HG03378 (cell line): Measurements from ENCODE around the gene SHTN1.

Experiments used
- ATAC-seq: cut with Tn5 transposase; IDR thresholded peaks from one replicate; pipeline ENCODE4 v1.9.1; 2021; ENCODE audit warnings: mild to moderate bottlenecking, moderate library complexity; ENCODE audit not compliant: unreplicated experiment

Gene SHTN1

GRCh38 chr10:116919706-116920105 lies 85.3 kb downstream of the SHTN1 start:
- ATAC-seq: no peak

GRCh38 chr10:116919164-116919563 lies 85.8 kb downstream of the SHTN1 start:
- ATAC-seq: no peak

DNA sequence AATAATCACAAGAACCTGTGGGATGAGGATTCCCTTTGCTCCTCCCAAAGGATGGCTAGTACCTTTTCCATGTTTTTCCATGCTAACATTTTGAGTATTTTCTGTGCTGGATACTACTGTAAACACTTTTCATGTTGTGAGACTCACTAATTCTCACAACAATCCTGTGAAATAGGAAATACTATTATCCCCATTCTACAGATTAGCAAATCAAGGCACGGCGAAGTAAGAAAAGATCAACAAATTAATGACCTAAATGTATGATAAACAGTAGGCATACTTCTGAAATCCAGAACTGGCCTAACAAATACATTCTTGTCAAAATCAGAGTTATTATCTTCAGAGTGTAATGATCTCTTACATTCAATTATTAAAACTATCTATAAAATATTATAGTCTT lies 86.4 kb downstream of the SHTN1 start:
- ATAC-seq: no peak

DNA sequence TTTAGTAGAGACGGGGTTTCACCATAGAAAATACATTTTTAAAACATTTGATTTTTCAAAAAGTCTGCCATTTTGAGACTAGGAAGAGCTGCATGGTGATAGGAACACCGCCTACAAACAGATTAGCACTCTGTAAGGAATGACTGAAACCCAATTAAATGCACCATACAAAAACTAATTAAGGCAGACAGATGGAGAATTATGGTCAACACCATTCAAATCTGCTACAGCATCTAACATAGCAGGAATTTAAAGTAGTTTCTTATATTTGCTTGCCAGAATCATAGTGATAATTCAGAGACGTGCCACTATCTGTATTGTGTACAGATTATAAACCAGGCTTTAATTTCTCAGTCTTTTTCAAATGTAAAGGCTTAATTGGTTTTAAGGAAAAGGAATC lies 87.5 kb downstream of the SHTN1 start:
- no peak for ATAC-seq

GRCh38 chr10:116915340-116915739 lies 89.6 kb downstream of the SHTN1 start:
- no peak for ATAC-seq

DNA sequence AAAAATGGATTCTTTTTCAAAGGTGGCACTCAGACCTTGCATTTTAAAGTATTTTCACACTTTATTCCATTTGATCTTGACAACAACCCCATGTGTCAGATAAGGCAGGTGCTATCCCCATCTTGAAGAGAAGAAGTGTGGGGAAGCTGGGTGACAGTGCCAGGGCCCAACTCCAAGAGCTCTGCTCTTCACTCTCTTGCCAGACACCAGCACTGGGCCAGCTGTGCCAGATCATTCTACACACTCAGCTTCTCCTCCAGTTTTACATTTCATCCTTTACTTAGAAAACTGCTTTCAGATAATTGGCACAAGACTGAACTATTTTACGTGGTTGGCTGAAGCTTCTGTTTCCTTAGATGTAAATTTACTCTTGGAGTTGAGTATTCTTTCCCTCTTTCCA lies 91.3 kb downstream of the SHTN1 start:
- ATAC-seq: no peak

DNA sequence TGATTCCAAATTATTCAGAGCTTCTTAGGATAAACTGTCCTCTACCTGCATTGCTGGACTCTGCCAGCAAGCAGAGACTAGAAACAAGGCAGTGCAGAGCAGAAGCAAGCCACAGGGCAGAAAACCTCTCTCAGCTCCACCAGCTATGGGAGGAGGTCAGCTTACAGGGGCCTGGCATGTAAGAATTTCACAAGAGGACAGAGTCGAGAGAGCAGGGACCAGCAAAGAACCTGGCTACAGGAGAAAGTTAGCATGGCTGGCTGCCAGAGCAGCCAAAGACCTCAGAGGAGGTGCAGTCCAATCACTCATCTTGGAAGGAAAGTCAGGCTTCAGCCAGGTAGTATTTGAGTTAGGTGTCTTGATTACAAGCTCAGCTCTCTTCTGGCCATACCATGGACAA lies 92.8 kb downstream of the SHTN1 start:
- no peak for ATAC-seq

GRCh38 chr10:116910910-116911309 lies 94.1 kb downstream of the SHTN1 start:
- no peak for ATAC-seq

GRCh38 chr10:116909307-116909706 lies 95.7 kb downstream of the SHTN1 start:
- no peak for ATAC-seq

- ATAC-seq: no peak
Measured at GRCh38 chr10:116907245-116907987, 97.6 kb downstream of the SHTN1 start.

GRCh38 chr10:116905845-116906210 lies 99.2 kb downstream of the SHTN1 start:
- ATAC-seq: no peak

- no peak for ATAC-seq
Measured at GRCh38 chr10:116899626-116900025, 105.4 kb downstream of the SHTN1 start.

DNA sequence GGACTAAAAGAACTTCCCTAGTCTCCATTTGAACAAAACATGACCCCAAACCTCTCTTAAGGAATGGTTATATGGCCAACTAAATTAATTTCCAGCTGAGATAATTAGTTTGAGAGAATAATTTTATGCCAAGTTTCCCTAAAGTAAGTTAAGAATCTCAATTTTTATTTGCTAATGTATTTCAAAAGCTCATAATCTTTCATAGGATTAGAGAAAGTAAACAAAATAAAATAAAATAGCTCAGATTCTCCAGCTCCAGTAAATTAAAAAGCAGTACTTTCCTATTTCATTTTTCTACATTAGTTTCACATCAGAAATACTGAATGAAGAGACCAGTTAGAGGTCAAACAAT lies 111.3 kb downstream of the SHTN1 start:
- ATAC-seq: no peak

- ATAC-seq: no peak
Measured at GRCh38 chr10:116892907-116893685, 111.9 kb downstream of the SHTN1 start.

DNA sequence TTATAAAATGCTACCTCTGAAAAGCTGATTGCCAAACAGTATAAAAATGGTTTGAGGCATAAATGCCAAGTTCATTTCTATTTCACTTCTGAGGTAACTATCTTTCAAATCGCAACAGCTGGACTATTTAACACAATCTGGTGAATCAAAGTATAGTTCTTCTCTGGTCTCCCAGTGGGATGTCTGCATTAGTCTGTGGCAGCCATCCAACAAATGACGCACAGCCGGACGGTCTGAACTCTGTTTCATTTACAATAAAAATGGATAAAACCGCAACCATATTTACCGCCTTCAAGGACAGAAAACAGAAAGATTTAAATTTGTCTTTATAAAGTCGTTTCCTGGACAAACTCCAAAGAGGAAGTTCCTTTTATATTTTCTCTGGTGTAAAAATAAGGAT lies 113.8 kb downstream of the SHTN1 start:
- no peak for ATAC-seq

- ATAC-seq: no peak
Measured at GRCh38 chr10:116889066-116889465, 115.9 kb downstream of the SHTN1 start.

GRCh38 chr10:116888380-116889055 lies 116.5 kb downstream of the SHTN1 start:
- no peak for ATAC-seq

DNA sequence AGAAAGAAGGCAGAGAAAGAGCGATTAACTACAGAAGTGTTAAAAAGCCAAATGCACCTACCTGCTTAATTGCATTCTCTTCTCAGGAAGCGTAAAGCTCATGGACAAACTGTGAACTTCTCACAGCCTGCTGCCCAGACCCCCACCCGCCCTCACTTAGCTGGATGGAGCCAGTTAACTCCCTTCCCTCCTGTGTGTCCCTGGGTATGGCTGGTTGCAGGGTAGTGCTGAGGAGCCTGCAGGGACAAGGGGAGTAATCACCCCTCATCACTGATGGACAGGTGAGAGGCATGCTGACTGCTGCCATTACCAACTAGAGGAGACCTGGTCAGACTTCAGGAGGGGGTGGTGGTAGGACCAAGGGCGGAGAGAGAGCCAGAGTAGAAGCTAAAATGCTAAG lies 118.2 kb downstream of the SHTN1 start:
- no peak for ATAC-seq

DNA sequence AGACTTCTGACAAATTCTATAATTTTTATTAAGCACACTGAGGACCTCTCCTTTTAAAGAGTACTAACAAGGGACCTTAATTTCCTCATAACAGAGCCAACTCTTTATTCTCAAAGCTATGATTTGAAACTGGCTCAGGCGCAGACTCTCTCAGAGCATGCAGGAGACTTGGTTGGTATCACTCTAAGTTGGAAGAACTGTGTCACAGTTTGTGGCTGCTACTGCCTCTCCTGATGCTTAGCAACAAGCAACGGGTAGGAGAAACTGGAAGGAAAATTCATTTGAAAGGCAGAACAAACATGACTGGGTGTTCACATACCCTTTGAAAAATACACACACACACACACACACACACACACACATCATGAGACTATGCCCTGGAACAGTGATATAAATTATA lies 122.3 kb downstream of the SHTN1 start:
- no peak for ATAC-seq

GRCh38 chr10:116880716-116881482 lies 124.1 kb downstream of the SHTN1 start:
- no peak for ATAC-seq

- no peak for ATAC-seq
Measured at GRCh38 chr10:116879817-116880216, 125.2 kb downstream of the SHTN1 start.
